HG03103 (cell line): ENCODE data around the gene ARID1B.
A peak's percentile ranks its signal among the peaks of the same experiment; 100 is the strongest.

Source experiments
- ATAC-seq: cut with Tn5 transposase; IDR thresholded peaks from one replicate; pipeline ENCODE4 v1.9.1; 2021; ENCODE audit warnings: low read depth; ENCODE audit not compliant: unreplicated experiment

Gene ARID1B

DNA sequence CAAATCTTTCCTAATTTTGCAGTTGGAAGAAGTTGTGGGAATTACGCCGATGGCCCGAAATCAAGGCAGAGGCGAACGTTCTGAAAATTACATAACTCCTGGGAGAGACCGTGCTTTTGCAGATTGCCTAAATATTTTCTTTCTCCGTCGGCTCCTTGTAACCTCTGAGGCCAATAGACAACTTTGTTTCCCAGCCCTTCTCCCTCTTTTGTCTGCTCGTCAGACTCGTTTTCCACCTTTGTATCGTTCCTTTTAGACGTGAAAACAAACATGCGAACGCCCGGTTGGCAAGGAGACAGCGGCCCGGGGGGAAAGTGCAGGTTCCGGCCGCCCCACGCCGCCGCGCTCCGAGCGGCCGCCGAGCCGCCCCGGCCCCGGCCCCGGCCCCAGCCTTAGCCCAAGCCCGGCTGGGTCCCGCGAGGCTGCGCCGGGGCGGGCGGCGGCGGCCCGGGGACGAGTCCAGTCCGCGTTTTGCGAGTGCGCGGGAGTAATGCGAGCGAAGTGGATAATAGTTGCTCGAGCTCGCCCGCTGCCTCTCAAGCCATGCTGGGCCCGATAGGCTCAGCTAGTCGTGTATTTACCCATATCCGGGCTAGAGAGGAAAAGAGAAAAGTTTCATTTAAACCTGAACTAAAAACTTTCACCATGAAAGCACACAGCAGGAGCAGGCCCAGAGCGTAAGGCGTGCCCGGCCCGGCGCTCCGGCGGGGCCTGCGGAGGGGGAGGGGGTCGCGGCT lies at the start of gene ARID1B:
TSS of gene ARID1B (plus strand) at position 539 of the 737 bp plus-strand sequence. CDS start 303 bp downstream, outside the sequence.
- ATAC-seq: peak; percentile 33

DNA sequence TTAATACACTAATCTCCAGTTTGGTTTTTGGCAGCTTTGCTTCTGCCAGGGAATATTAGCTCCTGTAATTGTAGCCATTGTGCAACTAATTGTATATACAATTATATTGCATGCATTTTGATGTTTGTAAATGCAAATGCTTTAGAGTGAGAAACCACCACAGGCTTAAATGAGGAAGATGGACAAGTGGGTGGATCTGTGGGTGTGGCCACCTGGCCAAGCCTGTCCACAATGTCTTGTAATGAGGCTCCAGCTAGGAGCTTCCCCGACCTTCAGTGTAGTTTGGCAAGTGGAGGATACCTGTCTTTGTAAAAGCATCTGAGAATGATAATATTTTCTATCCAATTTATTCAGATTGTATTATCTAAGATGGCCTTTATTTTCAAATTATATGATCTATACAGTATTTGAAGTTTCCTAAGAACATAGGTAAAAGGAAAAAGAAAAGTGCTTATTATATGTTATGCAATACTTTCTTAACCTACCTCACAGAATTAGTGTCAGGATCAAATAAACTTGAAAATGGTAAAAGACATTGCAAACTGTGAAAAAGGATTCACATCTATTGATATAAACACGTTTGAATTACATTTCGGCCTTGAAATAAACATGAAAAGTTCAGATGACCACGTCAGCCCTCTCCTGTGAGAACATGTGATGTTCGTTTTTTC lies 49.3 kb upstream of the ARID1B start:
- no peak for ATAC-seq

DNA sequence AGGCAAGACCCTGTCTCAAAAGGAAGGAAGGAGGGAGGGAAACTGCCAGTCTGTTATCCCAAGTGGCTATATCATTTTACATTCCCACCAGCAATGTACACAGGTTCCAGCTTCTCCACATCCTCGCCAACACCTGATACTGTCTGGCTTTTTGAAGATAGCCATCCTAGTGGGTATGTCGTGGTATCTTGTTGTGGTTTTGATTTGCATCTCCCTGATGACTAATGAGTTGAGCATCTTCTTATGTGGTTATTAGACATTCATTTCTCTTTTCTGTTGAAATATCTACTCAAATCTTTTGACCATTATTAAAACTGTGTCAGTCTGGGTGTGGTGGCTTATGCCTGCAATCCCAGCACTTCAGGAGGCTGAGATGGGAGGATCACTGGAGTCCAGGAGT lies 47.9 kb upstream of the ARID1B start:
- no peak for ATAC-seq

DNA sequence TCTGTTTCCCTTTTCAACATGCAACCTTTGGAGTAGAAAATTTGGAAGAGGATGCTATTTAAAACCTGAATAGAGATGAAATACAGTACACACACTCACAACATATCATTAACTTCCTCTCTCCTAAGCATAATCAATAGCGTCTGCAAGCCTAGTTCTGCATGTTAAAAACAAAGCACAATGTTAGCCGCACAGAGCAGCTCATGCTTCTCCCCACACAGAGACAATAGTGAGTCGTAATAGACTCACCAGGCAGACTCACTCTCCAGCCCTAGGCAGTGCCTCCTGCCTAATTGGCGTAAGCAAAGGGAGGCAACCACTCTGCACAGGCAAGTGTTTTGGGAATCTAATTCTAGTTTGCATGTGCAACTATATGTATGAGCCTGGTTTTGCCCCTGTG lies 45.8 kb upstream of the ARID1B start:
- no peak for ATAC-seq

DNA sequence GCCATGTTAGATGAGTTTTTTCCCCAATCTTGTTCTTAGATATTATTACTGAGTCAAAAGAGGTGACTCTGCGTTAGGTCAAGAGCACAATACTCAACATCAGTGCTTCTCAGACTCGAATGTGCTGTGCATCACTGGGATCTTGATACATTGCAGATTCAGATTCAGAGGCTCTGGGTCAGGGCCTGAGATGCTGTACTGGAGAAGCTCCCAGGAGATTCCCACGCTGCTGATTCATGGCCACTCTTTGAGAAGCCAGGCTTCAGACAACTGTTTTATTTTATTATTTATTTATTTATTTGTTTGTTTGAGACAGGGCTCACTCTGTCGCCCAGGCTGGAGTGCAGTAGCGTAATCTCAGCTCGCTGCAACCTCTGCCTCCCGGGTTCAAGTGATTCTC lies 41.4 kb upstream of the ARID1B start:
- ATAC-seq: no peak

DNA sequence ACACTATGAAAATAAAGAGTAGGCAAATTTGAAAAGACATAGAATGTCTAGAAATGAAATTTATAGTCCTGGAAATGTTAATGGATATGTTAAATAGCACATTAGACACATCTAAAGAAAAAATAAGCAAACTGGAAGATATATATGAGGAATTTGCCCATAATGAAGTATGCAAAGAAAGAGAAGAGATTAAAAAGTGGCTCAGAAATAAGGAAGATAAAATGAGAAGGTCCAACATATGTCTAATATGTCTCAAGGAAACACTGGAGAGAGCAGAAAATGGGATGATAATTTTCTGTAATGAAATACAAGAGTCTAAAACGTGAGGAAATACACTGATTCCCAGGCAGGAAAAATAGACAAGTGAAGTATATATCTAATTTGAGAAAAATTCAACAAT lies 36.6 kb upstream of the ARID1B start:
- ATAC-seq: no peak

DNA sequence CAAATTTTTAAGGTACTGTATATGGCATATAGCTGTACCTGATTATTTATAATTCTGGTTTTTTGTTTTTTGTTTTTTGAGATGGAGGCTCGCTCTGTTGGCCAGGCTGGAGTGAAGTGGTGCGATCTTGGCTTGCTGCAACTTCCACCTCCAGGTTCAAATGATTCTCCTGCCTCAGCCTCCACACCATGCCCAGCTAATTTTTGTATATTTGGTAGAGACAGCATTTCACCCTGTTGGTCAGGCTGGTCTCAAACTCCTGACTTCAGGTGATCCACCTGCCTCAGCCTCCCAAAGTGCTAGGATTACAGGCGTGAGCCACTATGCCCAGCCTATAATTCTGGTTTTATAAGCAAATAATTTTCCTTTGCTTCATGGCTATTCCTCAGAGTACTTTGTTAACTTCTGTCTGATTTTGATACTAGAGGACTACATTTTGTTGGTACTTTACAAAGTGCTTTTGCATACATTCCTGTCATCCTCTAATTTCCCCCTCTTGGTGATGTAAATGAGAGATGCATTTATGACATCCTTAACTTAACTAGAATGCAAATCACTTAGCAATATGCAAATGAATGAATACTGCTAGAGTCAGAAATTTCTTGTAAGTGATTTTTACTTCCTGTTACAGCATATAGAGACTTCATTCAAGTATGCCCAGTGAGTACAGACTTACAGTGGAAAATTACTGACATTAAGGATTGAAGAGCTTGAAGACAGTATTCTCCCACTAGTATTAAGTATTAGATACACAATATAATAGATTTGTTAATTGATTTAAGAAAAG lies 35.7 kb upstream of the ARID1B start:
- no peak for ATAC-seq

DNA sequence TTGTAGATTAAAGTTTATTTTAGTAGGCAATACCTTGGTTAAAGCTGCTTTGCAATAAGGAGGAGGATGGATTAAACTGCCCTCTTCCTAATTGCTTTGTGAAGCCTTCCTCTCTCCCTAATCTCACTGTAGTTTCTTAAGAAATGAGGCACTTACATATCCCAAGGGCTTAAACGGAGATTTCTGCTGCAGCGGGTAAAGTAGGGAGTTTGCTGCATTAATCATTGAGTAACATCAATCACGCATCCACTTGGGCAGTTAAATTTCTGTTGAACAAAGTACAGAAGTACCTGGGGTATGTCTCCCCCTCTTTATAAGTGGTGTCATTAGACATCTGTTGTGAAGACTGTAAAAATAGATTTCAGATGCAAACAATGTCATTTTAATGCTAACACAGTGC lies 29.5 kb upstream of the ARID1B start:
- no peak for ATAC-seq

DNA sequence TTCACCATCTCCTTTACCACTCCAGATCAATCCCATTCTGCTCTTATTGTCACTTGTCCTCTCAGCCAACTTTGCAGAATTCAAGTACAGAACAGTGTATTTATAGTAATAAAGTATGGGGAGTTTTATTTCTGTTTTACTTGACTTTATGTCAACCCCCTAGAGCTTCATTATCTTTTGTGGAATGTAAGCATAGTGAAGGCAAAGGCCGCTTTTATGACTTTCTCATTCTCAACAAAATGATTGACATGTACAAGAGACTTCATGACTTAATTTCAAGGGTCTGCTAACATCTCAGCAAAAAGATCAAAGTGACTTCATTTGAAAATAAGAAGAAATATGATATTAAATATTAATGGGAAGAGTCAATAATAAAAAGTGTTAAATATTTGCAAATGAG lies 28.7 kb upstream of the ARID1B start:
- ATAC-seq: no peak

DNA sequence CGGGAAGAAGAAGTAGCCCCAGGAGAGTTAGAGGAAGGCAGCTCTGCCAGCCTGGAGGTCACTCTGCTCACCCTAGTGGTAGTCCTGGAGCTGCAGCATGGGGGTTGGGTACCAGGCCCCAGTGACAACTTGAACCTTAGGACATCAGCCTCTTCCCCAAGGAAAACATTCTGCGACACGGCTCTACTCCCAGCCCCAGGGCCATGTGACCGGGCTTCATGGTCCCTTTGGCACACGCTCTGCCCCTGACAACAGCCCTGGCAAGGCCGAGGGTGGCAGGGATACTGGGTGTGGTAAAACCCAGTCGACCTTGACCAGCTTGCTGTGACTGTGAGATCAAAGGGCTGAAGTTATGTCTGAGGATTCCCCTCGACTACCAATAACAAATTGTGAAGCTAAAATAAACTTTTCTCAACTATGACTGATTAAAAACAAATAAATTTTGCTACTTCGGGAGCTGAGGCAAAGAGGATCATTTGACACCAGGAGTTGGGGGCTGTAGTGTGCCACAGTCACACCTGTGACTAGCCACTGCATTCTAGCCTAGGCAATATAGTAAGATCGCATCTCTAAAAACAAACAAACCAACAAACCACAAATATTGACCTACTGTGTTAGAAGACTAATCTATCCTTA lies 24.4 kb upstream of the ARID1B start:
- ATAC-seq: peak; percentile 52

DNA sequence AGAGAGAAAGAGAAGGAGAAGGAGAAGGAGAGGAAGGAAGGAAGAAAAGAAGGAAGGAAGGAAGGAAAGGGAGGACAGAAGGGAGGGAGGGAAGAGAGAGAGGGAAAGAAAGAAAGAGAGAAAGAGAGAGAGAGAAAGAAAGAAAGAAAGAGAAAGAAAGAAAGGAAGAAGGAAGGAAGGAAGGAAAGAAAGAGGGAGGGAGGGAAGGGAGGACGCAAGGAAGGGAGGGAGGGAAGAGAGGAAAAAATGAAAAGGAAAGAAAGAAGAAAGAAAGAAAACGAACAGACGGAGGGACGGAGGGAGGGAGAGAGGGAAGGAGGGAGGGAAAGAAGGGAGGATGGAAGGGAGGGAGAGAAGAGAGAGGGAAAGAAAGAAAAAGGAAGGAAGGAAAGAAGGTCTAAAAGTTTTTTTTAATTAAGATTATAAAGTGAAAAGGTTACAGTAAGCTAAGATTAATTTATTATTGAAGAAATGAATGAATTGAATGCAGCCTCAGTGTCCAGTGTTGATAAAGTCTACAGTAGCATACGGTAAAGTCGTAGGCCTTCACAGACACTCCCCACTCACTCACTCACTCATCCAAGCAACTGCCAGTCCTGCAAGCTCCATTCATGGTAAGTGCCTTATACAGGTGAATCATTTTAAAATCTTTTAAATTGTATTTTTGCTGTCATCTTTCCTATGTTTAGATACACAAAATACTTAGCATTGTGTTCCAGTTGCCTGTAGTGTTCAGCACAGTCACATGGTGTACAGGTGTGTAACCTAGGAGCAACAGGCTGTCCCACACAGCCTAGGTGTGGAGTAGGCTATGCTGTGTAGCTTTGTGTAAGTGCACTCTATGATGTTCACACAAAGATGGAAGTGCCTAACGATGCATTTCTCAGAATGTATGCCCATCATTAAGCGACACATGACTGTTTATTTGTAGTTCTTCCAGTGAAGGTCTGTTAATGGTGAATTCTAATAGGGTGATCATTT lies 20.3 kb upstream of the ARID1B start:
- ATAC-seq: no peak

DNA sequence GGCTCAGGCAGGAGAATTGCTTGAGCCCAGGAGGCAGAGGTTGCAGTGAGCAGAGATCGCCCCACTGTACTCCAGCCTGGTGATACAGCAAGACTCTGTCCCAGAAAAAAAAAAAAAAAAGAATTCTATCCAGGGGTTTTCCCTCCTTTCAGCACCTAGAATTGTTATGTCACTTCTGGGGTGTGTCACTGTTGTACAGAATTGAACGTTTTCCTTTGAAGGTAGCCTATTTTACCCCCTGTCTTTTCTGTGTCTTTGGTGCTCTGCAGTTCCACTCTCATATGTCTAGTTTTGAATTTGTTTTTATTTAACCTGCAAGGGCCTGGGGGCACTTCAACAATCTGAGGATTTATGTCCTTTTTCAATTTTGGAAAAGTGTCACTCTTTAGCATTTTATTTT lies 19.3 kb upstream of the ARID1B start:
- ATAC-seq: no peak

DNA sequence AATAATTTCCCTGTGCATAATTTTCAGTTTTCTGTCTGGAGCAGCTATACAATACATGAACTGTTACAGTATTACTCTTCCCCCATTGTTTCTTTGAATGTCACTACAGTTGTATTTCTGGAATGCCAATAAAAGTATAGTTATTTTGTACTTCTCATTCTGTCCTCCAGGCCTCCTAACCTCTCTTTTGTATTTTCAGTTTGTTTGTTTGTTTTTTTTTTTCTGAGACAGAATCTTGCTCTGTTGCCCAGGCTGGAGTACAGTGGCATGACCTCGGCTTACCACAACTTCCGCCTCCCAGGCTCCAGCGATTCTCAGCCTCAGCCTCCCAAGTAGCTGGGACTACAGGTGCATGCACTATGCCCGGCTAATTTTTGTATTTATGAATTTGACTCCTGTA lies 16.8 kb upstream of the ARID1B start:
- no peak for ATAC-seq

DNA sequence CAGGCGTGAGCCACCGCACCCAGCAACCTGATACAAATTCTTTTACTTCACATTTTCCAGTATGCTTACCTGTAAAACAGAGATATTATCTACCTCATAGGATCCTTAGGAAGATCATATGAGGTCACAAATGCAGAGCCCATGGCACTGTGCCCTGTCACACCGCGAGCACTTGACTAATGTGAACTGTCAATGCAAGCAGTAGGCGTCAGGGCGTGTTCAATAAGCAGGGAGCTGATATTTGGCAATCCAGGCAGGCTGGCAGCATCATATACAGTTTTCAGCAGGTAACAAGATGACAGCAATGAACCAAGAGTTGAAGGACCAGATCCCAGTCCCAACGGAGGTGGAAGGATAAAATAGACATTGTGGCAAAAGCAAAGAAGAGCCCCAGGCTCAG lies 14.6 kb upstream of the ARID1B start:
- no peak for ATAC-seq

DNA sequence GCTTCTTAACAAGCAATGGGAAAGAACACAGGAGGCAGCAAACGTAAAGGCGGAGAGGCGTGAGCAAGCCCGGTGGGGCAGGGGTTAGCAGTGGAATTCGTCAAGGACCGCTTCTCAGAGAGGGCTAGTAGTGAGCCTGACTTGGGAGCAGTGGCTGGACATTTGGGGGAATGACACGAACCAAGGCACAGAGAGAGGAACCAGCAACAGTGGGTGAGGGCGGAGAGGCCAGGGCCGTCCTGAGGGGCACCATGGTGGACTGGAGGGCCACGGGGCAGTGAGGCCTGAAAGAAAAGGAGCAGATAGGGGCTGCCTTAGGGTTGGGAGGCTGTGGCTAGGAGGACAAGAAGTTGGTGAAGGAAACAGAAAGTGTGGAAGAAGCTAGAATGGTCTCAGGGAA lies 12.1 kb upstream of the ARID1B start:
- no peak for ATAC-seq

DNA sequence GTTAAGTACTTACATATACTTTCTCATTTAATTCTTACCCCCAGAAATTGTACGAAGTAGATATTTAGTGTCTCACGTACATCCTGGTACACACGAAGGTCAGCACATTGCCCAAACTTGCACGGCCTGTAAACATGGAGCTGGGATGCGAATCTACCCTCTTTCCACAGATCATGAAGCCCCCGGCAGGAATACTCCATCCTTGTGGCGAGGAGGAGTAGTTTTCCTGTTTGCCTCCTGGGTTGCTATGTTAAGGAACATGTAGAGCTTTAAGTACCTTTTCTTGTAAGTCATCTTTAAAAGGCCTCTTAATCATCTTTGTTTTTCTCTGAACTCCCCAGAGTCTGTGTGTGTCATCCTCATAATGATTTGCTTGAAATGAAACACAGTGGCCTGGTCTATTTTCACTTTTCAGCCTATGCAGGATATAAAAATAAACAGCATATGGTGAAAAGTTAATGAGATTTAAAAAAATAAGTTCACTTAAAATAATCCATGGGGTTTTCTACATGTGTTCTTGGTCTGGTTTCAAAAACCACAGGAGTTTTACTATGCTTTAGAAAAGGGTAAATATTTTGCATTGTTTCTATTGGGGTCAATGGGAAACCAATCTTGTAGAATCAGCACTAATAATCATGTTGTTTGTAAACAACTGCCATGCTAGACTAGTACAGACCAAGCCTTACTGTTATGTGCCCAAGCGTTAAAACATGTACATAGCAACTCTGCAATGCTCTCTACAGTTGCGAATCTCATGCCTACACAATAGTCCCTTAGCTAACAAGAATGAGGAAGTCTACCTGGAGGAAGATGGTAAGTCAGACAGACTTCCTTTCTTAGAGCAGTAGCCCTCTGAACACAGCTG lies 9.3 kb upstream of the ARID1B start:
- peak; percentile 93 for ATAC-seq

DNA sequence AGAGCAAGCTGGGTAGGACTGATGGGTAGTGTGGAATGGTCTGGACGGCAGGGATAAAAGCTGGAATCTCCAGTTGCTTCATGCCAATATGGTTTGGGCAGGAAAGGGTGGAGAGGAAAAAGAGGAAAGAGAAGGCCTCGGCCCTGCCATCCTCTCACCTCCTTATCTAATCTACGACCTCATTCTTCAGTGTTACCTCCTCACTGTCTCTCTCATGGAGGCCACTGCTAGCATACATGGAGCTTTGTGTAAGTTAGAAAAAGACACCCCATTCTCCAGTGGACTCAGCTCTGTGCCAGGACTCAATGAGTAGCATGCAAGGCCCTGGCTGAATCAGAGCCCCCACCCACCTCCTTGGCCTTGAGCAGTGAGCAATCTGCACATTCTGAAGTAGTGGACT lies 6.1 kb upstream of the ARID1B start:
- no peak for ATAC-seq

DNA sequence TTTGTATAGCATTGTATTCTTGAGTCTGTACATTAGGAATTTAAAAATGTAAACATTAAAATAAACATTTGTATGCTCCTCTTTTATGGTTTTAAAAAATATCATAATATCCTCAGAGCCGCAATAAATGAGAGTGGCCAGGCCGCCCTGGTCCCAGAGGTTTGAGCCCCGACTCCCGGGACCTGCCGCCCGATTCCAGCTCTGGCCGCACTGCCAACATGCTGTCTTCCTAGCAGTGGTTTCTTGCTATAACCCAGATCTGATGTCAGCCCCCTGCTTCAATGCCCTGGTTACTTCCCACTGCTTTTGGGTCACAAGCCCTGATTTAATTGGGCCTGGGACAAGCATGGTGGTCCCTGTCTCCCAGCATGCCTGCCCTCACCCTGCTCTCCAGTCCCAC lies 5.4 kb upstream of the ARID1B start:
- no peak for ATAC-seq

DNA sequence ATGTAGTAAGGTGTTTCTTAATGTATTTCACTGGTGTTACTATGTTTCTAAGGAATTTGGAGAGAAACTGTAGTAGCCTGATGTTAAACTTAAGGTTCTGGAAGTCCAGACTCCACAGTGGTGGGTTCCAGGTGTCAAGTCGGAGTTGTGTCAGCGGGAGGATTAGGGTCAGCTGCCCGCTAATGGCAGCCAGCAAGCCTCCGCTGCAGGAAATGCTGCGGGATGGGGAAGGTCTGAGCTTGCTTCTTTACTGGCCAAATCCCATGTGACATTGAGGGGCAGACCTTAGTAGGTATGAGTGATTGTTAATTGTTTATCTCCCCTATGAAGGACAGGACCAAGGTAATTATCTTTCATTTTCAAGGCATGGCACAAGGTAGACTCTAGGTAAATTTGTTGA lies 3.7 kb upstream of the ARID1B start:
- ATAC-seq: no peak
